A549 (cell line): ENCODE data around the gene DHX15. TPM values are rescaled to one million over a fixed set of nuclear protein-coding genes. Genes with fewer than 3 reads are reported as not detected.

ENCODE experiments used
- ATAC-seq, 2 experiments: fragments of 200-7000 bp in 1 of 2; fragments of >200 bp in 1 of 2; cut with Nextera tagmentation in 1 of 2; cut with Tn5 transposase in 1 of 2; 3 replicates each; pipeline versions ENCODE4 v1.8.0 to v1.9.1; 2018 to 2020; ENCODE audit warnings: mild to moderate bottlenecking in 1 of 2, moderate library complexity in 1 of 2
- CTCF ChIA-PET: fragments of 300-600 bp; sonication (Branson Sonifier 250); formaldehyde crosslinking; extraction: SDS; loops from one replicate; lab custom pipeline; 2021; ENCODE audit warnings: antibody characterized with exemption, inconsistent platforms; lab: Yijun Ruan, JAX
- POLR2A ChIA-PET: fragments of 350-600 bp; formaldehyde crosslinking; extraction: SDS; loops from one replicate; lab custom pipeline; 2021; ENCODE audit warnings: antibody characterized with exemption, inconsistent platforms; lab: Yijun Ruan, JAX
- DNase-seq, 2 experiments: peaks; one replicate each; pipeline versions ENCODE4 v3.0.0 to v3.0.0-alpha.2; 2011 to 2016; ENCODE audit warnings: low read depth in 1 of 2, low spot score in 1 of 2
- FAIRE-seq: peaks from 2 replicates; lab custom pipeline; 2011; peaks lifted over from hg19 to GRCh38; lab: Jason Lieb, UNC
- H3K27ac ChIP-seq, 2 experiments: fragments of >200 bp; sonication (Bioruptor Twin); formaldehyde crosslinking; 3 replicates each; pipeline ENCODE4 v1.5.1; 2016 to 2017
- H3K4me1 ChIP-seq: fragments of >200 bp; sonication (Bioruptor Twin); formaldehyde crosslinking; 3 replicates; pipeline ENCODE4 v1.6.1; 2016
- H3K4me2 ChIP-seq: fragments of >200 bp; sonication (Bioruptor Twin); formaldehyde crosslinking; 3 replicates; pipeline ENCODE4 v1.6.1; 2016
- H3K4me3 ChIP-seq: fragments of >200 bp; sonication (Bioruptor Twin); formaldehyde crosslinking; 3 replicates; pipeline ENCODE4 v1.5.1; 2016
- H3K9me3 ChIP-seq: fragments of >200 bp; sonication (Bioruptor Twin); formaldehyde crosslinking; 3 replicates; pipeline ENCODE4 v1.6.1; 2016
- BHLHE40 ChIP-seq: IDR thresholded peaks from 2 replicates; pipeline ENCODE4 v1.6.1; 2012; ENCODE audit warnings: low read depth, low read length, inconsistent platforms
- CBX8 ChIP-seq: fragments of 200-600 bp; sonication (generic); IDR thresholded peaks from 2 replicates; pipeline ENCODE4 v1.6.1; 2016
- EP300 ChIP-seq, 2 experiments: fragments of >200 bp; sonication (Bioruptor Twin); formaldehyde crosslinking; IDR thresholded peaks; 2 replicates in 1 of 2; 3 replicates in 1 of 2; pipeline ENCODE4 v1.6.1; 2016 to 2017
- GATA3 ChIP-seq: IDR thresholded peaks from 2 replicates; pipeline ENCODE4 v1.6.1; 2012; ENCODE audit warnings: borderline replicate concordance
- HOXB13 ChIP-seq: fragments of 250-450 bp; sonication (Bioruptor Pico); IDR thresholded peaks from 2 replicates; pipeline ENCODE4 v1.5.0; 2020; ENCODE audit warnings: low read depth, mild to moderate bottlenecking, moderate library complexity
- JUNB ChIP-seq: fragments of >200 bp; sonication (Bioruptor Twin); formaldehyde crosslinking; IDR thresholded peaks from 2 replicates; pipeline ENCODE4 v1.6.1; 2016
- MYC ChIP-seq: IDR thresholded peaks from 2 replicates; pipeline ENCODE4 v1.6.1; 2012; ENCODE audit warnings: mild to moderate bottlenecking, inconsistent platforms, low read length, improper control_type of control experiment, borderline replicate concordance
- NPAS2 ChIP-seq: fragments of 250-450 bp; sonication (Bioruptor Pico); IDR thresholded peaks from 2 replicates; pipeline ENCODE4 v1.8.0; 2022; ENCODE audit warnings: mild to moderate bottlenecking, moderate library complexity, borderline replicate concordance
- PBX3 ChIP-seq: IDR thresholded peaks from 2 replicates; pipeline ENCODE4 v1.6.1; 2012
- PHF8 ChIP-seq: fragments of 200-600 bp; sonication (generic); IDR thresholded peaks from 2 replicates; pipeline ENCODE4 v1.6.1; 2016; ENCODE audit warnings: low read depth, mild to moderate bottlenecking, antibody characterized with exemption, moderate library complexity, borderline replicate concordance
- RCOR1 ChIP-seq: fragments of 150-350 bp; IDR thresholded peaks from 2 replicates; pipeline ENCODE4 v1.6.1; 2014; ENCODE audit warnings: antibody characterized with exemption, low read length, low read depth
- REST ChIP-seq: fragments of 200-600 bp; sonication (generic); IDR thresholded peaks from 2 replicates; pipeline ENCODE4 v1.6.1; 2016; ENCODE audit warnings: antibody characterized with exemption, mild to moderate bottlenecking, moderate library complexity
- RFX5 ChIP-seq: fragments of 450-650 bp; IDR thresholded peaks from 2 replicates; pipeline ENCODE4 v1.7.1; 2014; ENCODE audit warnings: antibody characterized with exemption, mild to moderate bottlenecking, moderate library complexity
- TFCP2L1 ChIP-seq: fragments of 250-450 bp; sonication (Bioruptor Pico); IDR thresholded peaks from 2 replicates; pipeline ENCODE4 v1.5.0; 2021; ENCODE audit warnings: mild to moderate bottlenecking
- USF2 ChIP-seq: fragments of 450-650 bp; IDR thresholded peaks from 2 replicates; pipeline ENCODE4 v1.6.1; 2014; ENCODE audit warnings: antibody characterized with exemption
- ZC3H11A ChIP-seq: fragments of 450-650 bp; IDR thresholded peaks from 2 replicates; pipeline ENCODE4 v1.6.1; 2014; ENCODE audit warnings: antibody characterized with exemption, mild to moderate bottlenecking
- ZFP36 ChIP-seq: fragments of 450-650 bp; IDR thresholded peaks from 2 replicates; pipeline ENCODE4 v1.6.1; 2014; ENCODE audit warnings: borderline replicate concordance; ENCODE audit not compliant: partially characterized antibody
- WGBS: methylation state at CpG from one replicate; pipeline ENCODE4 v1.1.6; 2017; ENCODE audit errors: missing lambda C conversion rate; 5-methylcytosine and 5-hydroxymethylcytosine counted together
- polyA plus RNA-seq, 4 experiments: library from polyadenylated mRNA; depleted of rRNA in 3 of 4; stranded (reverse); fragments of >200 nt; fragmentation: RNase III in 1 of 4; extraction: RNeasy Plus Mini Kit Qiagen cat#74134 plus additional on column Dnase treatment in 1 of 4; gene quantifications; 2 replicates in 3 of 4; 3 replicates in 1 of 4; pipeline ENCODE4 v1.2.3, GENCODE V29; 2011 to 2017

The DHX15 gene
- polyA plus RNA-seq, 2 of the 4 experiments (the other 2 are of a cell fraction), result 154 to 189 TPM

- TF ChIP-seq EP300 (IDR thresholded peaks at IDR 0.05) (no peak), GATA3 (no peak)
These were observed 46.6 kb upstream of the DHX15 start (continued) for GRCh38 chr4:24630937-24631336.

GRCh38 chr4:24625091-24625490 is 40.7 kb upstream of the DHX15 start:
- Histone ChIP-seq H3K4me3 (no peak overlapping the region), H3K9me3 (no peaks in the 10 kb centered on the region), H3K27ac (no peak overlapping the region), H3K4me2 (no peak overlapping the region), H3K4me1 (no peaks in the 10 kb centered on the region; the same call in 2 of the 3 replicates)
- FAIRE-seq (no peak), ATAC-seq (no peak), DNase-seq (no peak)
- WGBS, result 56% methylated on average over 2 of the region's 2 CpGs
- ChIA-PET CTCF (no interaction called here), POLR2A (no interaction called here)
- no peak for TF ChIP-seq ZFP36
- no peak for TF ChIP-seq ZC3H11A
- no peak for TF ChIP-seq HOXB13 (CRISPR knock-in tag)
- no peak for TF ChIP-seq REST
- no peak for TF ChIP-seq JUNB
- TF ChIP-seq USF2, result no peak
- TF ChIP-seq PBX3, result no peak
- no peak for TF ChIP-seq BHLHE40
- TF ChIP-seq RCOR1, result no peak
- TF ChIP-seq PHF8, result no peak
- TF ChIP-seq RFX5, result no peak
- TF ChIP-seq TFCP2L1 (CRISPR knock-in tag), result no peak

GRCh38 chr4:24624381-24624780 is 40.0 kb upstream of the DHX15 start:
- Histone ChIP-seq H3K4me3 (no peak overlapping the region), H3K4me2 (no peak overlapping the region), H3K9me3 (no peaks in the 10 kb centered on the region), H3K27ac (no peak overlapping the region), H3K4me1 (no peaks in the 10 kb centered on the region; the same call in 2 of the 3 replicates)
- ATAC-seq (no peak), FAIRE-seq (no peak), DNase-seq (no peak)
- 90% methylated on average over 1 of the region's 1 CpG for WGBS
- ChIA-PET POLR2A (no interaction called here), CTCF (no interaction called here)
- TF ChIP-seq NPAS2 (CRISPR knock-in tag) (no peak), MYC (no peak), CBX8 (no peak)
